Ureter (tissue), 1 donor: ENCODE data around the gene ARHGEF19. TPM values are rescaled to one million over a fixed set of nuclear protein-coding genes. Genes with fewer than 3 reads are reported as not detected.
"Not testable (repeated sequence)": the region's sequence is repeated elsewhere in the genome, so short reads cannot be mapped to it uniquely, and the experiment has no call there.

Experiments
- DNase-seq: peaks from one replicate; pipeline ENCODE4 v3.0.0-alpha.2; 2020; ENCODE audit warnings: low spot score
- total RNA-seq: library from RNA; stranded (reverse); gene quantifications from one replicate; pipeline ENCODE4 v1.2.4, GENCODE V29; 2023
- donor health status: DM: yes; HTN: yes; CAD: no.

ARHGEF19 gene
- total RNA-seq = 24.8 TPM

DNA sequence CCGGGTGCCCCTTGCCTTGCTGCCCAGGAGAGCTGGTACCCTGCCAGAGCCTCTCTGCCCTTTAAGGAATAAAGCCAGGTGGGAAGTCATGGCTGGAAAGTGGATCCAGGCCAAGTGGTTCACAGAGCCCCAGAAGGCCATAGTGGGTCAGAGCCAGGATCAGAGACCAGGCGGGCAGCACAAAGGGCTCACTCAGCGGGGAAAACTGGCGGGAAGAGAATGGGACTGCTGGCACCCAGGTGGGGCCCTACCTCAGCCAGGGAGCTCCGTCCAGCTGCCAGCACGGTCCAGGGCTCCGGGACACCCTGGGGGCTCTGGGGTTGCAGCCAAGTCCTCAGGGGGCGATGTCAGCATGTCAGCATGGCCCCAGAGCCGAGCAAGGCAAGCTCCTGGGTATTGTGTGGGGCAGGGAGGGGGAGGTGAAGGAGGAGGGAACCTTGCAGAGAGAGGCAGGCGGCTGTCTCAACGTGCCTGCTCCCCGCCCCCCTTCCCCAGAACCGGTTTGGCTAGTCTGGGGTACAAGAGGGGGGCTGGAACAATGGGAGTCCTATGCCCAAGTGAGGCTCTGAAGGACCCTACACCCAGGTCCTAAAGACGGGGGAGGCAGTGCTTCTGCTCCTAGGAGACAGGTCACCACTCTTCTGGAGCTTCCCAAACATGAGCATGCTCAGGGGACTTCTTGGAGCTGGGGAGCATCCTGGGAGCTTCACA, at the start of gene ARHGEF19:
Gene ARHGEF19, minus strand, starts transcription at position 402 of the 711 bp plus-strand sequence. CDS start 3,598 bp downstream, outside the sequence.
- peak; percentile 80 for DNase-seq

DNA sequence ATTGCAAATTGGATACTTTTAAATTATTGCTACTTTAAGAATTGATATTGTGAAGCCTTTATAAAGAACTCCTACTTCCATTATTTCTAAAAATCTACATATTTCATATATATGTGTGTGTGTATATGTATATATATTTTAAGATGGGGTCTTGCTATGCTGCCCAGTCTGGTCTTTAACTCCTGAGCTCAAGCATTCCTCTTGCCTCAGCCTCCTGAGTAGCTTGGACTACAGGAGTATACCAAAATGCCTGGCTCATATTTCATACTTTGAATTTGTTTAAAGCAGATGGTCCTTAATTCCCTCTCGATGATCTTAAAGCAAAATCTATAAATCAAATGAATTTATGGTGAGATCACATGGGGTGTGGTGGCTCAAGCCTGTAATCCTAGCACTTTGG, 49.6 kb upstream of the ARHGEF19 start:
- no peak for DNase-seq

DNA sequence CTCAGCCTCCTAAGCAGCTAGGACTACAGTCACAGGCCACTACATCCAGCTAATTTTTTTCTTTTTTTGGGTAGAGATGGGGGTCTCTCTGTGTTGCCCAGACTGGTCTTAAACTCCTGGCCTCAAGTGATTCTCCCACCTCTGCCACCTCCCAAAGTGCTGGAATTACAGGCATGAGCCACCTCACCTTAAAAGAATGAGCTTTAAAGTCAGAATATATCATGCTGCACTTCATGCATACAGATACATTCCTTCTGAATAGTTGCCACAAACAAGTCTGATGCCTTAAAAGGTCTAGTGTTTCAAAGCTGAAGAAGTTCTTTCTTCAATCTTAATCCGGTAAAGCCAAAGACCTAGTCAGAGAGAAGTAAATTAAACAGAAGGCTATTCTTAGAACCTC, 48.4 kb upstream of the ARHGEF19 start:
- DNase-seq = no peak

- no peak for DNase-seq
These were observed 46.2 kb upstream of the ARHGEF19 start for GRCh38 chr1:16258591-16259135.

DNA sequence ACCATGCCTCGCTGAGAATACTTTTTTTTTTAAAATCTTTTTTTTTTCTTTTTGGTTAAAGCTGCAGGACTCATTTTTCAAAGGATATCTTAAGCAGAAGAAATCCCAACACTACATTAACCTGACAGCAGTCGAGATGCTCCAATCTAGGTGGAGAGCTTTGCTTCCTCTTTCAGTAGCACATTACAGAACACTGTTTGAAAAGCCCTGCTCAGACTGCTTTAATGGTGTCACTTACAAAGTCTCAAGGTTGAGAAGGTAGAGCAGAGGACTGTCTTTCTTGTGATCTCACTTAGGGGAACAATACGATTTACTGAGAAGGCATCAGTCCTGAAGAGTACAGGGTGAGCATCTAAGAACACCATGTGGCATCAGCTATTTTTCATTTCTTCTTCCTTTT, 45.5 kb upstream of the ARHGEF19 start:
- no peak for DNase-seq

- not testable (repeated sequence) for DNase-seq
These were observed 45.1 kb upstream of the ARHGEF19 start for GRCh38 chr1:16257556-16257955.

DNA sequence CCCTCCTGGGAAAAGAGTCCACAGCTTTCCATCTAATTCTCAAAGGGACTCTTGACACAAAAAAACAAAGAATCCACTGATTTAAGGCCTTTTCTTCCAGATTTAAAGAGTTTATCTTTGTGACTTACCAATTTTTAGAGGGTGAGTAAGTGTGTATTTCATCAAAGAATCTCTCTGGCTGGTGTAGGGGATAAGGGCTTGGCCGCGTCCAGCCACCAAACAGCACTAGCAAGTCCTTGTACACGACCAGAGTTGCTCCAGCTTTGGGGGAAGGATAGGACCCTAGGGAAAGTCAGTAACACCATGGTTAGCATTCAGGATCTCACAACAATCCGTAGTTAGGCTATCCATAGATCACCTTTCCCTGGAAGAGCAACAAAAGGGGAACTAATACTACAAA, 44.0 kb upstream of the ARHGEF19 start:
- no peak for DNase-seq

- DNase-seq = no peak
These were observed 41.9 kb upstream of the ARHGEF19 start for GRCh38 chr1:16254263-16254928.

GRCh38 chr1:16253332-16253922, 41.0 kb upstream of the ARHGEF19 start:
- DNase-seq = no peak

- no peak for DNase-seq
These were observed 40.5 kb upstream of the ARHGEF19 start for GRCh38 chr1:16252912-16253311.

- DNase-seq = no peak
These were observed 38.9 kb upstream of the ARHGEF19 start for GRCh38 chr1:16251381-16251780.

- no peak for DNase-seq
These were observed 38.2 kb upstream of the ARHGEF19 start for GRCh38 chr1:16250524-16251251.

DNA sequence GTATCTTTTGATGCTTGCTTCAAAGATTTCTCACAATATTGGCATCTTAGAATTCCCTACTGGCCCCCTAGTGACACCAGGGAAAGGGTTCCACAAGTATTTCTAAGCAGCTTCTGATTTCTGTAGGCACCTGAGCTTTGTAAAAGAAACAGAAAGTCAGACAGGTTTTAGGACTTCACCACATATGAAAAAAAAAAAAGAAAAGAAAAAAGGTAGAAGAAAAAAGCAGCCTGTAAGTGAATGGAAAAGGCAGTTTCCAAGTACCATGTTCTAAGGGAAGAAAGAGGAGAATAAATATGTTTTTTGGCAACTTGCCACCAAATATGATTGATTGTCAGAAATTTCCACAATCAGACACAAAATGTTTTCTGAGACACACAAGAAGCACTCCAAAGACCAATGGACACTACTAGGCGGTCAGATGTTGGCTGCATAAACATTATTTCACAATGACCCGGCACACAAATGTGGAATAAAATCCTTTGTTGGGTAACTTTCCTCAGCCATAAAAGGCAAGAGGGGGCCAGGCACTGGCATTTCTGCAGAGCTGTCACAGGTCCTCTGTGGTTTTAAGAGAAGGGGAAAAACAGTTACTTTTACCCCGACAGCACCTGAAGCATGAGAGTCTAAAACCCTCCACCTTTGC, 37.3 kb upstream of the ARHGEF19 start:
- DNase-seq = no peak

DNA sequence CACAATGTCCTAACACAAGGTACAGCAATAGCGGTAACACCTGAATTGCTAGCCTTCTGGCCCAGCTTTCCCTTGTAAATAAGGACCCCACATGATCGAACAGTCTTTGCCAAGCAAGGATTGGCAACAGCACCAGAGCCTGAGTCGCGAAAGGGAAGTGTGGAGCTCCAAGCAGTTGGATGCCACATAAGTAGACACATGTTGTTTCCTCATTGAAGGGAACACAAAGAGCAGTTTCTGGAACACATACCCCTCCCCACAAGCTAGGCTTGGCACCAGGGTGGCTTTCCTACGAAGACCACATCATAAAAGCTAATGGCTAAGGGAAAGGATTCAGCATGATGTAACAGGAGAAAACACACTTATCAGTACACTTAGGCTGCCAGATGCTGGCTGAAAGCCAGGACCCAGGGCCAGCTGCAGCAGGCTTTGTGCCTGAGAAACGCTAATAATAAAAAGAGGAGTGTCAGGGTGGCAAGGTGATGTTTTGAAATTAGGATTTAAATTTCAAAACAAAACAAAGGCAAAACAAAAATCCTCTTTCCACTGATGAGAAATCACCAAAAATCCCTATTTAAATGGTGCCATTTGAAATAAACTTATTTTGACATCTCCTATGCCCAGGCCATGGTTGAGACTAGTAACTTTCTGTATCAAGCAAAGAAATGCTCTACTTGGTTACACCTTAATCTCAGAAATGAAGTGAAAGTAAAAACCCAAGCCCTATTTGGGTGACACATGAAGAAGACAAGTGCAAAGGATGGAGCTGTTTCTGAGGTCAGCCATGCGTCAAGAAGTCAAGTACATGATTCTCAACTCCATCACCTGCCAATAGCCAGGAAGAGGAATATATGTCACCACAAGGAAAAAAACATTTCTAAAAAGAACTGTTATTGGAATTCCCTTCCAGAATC, 36.4 kb upstream of the ARHGEF19 start:
- peak; percentile 89 for DNase-seq

DNA sequence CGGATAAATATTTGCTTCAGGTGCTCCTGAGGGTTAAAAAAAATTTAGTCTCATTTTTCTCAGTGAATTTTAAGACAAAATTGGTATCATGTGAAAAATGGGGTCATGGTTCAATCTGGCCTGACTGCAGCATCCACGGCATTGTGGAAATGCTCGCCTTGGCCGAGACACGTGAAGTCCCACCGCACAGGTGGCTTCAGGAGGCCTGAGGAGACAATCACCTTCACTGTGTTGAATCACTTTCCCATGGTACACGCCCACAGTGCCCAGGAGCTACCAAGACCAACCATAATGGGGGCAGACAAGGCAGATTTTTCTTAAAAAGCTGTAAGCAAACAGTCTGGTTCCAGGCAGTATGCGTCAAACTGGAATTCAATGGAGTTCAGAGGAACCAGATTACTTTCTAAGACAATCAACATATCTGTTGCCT, 35.6 kb upstream of the ARHGEF19 start:
- DNase-seq = no peak

DNA sequence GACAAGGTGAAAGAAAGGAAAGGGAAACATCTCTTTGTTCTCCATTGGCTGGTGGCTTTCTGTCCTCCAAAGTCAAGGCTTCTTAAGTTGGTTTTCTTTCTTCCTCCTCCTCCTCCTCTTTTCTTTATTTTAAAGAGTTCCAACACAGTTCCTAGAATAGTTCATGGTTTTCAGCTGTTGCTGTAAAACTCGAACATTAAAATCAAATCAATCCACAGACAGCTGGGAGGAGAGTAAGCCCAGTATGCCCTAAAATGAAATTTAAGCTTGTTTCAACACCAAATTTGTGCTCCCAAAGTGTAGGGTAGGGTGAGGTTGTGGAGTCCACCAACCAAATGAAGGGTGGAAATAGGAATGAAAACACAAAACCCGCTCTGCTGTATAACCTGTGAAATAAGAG, 35.0 kb upstream of the ARHGEF19 start:
- no peak for DNase-seq

GRCh38 chr1:16246961-16247360, 34.5 kb upstream of the ARHGEF19 start:
- no peak for DNase-seq

GRCh38 chr1:16246239-16246638, 33.8 kb upstream of the ARHGEF19 start:
- DNase-seq = not testable (repeated sequence)

GRCh38 chr1:16245476-16246196, 33.2 kb upstream of the ARHGEF19 start:
- DNase-seq = no peak
